GM19372 (cell line): ENCODE measurements around the gene CTSW.
"Not testable (repeated sequence)": the region's sequence is repeated elsewhere in the genome, so short reads cannot be mapped to it uniquely, and the experiment has no call there.

Experiments used
- ATAC-seq: cut with Tn5 transposase; IDR thresholded peaks from one replicate; pipeline ENCODE4 v1.9.1; 2021; ENCODE audit warnings: mild to moderate bottlenecking, low read depth, moderate library complexity; ENCODE audit not compliant: unreplicated experiment

Gene CTSW

GRCh38 chr11:65883786-65884715 is 4.4 kb downstream of the CTSW start:
- no peak for ATAC-seq

GRCh38 chr11:65884716-65885092 is 5.1 kb downstream of the CTSW start:
- ATAC-seq, result no peak

- no peak for ATAC-seq
These were observed 5.6 kb downstream of the CTSW start for GRCh38 chr11:65885231-65885630.

GRCh38 chr11:65885808-65886536 is 6.3 kb downstream of the CTSW start:
- ATAC-seq, result no peak

DNA sequence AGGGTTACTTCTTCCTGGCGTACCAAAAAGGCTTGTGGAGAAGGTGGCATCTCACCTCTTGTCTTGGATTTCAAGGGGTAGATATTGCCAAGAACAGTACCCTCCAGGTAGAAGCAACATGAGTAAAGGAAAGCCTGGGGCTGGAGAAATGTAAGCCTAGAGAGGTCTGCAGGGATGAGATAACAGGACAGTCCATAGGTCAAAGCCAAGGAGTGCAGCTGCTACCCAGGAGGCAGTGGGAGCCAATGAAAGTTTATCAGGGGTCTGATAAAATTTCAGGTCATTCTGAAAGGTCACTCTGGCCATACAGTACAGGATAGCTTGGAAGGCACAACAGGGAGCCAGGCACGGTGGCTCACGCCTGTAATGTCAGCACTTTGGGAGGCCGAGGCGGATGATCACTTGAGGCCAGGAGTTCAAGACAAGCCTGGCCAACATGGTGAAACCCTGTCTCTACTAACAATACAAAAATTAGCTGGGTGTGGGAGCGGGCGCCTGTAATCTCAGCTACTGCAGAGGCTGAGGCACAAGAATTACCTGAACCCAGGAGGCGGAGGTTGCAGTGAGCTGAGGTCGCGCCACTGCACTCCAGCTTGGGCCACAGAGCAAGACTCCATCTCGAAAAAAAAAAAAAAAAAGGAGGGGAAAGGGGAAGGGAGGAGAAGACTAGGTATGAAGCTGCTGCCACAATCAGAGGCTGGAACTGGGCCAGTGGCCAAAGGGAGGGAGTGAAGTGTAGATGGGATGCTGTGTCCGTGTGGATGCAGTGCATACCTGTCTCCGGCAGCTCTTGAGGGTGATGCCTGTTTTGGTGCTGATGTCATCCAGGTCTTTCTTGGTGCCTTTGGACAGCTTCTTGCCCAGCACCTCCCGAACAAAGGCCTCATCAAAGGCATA is 7.4 kb downstream of the CTSW start:
- ATAC-seq, result no peak

DNA sequence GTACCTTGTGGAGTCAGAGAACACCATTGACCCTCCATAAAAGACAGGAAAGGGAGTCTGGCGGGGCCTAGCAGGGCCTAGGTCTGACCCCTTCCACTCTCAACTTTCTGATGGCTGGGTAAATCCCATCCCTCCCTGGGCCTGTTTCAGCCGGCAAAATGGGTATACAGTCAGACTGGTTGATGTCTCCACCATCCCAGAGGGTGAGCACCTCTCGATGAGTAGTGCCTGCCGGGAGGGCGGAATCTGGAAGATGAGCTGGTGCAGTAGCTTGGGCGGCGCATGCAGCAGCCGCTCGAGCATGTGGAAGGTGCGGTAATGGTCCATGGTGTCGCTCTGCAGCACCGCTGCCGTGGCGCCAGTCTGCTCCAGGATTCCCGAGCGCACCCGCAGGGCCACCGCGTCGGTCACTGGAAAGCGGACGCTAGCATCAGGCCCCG is 8.1 kb downstream of the CTSW start:
- ATAC-seq, result no peak

DNA sequence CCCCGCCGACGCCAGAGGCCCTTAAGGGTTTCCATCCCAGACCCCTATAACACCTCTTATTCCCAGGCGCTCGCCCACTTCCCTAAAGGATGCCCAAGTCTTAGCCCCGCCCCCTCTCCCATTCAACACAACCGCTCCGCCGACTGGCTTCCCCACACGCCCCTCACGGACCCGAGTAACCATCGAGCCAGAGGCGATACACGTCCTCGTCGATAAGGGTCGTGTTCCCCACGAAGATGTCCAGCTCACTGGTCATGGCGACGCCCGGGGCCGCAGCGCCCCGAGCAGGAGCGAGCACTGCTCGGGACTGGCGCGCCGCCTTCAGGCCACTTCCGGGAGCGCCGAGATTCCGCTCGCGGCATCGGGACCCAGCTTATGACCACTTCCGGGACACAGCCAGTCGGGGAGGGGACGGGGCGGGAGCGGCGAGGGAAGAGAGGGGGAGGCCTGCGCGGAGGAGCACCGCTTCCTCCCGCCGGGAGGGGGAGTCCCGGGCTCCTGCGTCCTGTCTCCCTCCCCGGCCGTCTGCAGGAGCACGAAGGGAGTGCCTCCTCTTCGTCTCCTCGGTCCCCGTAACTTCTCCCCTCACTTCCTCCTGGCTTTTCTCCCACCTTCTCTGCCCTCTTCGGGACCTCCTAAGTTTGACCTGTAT is 8.7 kb downstream of the CTSW start, which contains the start of gene FIBP:
Gene FIBP, minus strand, starts transcription at position 309 of the 652 bp plus-strand sequence. Its CDS starts 53 bp downstream, at position 256.
- peak; percentile 52 for ATAC-seq

DNA sequence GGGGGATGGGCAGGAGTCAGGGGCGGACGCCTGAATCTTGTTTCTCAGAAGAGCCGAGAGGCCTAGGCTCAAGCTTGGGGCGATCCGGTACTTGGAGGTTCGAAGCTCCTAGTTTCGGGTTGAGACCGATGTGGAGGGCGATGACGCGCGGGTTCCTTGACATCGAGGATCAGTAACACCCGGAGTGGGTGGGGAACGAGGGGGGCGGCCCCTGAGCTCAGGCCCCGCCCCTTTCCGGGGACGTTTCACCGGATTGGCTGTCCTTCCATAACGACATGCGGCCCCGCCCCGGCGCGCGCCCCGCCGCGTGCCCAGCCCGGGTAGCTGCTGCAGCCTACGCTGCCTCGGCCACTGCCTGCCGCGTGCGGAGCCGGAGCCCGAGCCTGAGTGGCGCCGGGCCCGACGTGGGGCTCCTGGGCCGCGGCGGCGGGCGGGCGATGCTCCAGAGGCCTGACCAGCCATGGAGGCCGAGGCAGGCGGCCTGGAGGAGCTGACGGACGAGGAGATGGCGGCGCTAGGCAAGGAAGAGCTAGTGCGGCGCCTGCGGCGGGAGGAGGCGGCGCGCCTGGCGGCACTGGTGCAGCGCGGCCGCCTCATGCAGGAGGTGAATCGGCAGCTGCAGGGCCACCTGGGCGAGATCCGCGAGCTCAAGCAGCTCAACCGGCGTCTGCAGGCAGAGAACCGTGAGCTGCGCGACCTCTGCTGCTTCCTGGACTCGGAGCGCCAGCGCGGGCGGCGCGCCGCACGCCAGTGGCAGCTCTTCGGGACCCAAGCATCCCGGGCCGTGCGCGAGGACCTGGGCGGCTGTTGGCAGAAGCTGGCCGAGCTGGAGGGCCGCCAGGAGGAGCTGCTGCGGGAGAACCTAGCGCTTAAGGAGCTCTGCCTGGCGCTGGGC is 10.9 kb downstream of the CTSW start, which contains the start of gene CCDC85B:
Gene CCDC85B, plus strand, starts transcription at position 350 of the 895 bp plus-strand sequence. Its CDS starts 111 bp downstream, at position 461.
- peak; percentile 48 for ATAC-seq

GRCh38 chr11:65891219-65892136 is 11.8 kb downstream of the CTSW start:
- no peak for ATAC-seq

DNA sequence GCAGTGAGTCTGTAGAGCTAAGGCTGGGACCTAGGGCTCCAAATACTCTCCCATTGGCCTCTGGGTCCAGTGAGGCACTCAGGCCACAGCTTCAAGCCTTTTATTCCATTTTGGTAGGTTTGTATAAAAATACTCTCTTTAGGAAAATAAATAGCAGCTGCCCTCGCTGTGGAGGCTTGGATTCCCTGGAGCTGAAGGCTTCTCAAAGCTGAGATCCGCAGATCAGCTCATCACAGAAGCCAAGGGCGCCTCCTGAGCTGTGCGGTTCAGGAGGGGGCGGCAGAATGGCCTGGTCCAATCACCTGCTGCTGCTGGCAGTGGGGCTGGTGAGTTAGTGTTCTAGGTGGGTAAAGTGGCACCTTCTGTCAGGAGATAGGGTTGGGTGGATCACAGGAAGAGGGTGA is 12.5 kb downstream of the CTSW start:
- not testable (repeated sequence) for ATAC-seq

GRCh38 chr11:65892661-65893317 is 13.2 kb downstream of the CTSW start:
- no peak for ATAC-seq

DNA sequence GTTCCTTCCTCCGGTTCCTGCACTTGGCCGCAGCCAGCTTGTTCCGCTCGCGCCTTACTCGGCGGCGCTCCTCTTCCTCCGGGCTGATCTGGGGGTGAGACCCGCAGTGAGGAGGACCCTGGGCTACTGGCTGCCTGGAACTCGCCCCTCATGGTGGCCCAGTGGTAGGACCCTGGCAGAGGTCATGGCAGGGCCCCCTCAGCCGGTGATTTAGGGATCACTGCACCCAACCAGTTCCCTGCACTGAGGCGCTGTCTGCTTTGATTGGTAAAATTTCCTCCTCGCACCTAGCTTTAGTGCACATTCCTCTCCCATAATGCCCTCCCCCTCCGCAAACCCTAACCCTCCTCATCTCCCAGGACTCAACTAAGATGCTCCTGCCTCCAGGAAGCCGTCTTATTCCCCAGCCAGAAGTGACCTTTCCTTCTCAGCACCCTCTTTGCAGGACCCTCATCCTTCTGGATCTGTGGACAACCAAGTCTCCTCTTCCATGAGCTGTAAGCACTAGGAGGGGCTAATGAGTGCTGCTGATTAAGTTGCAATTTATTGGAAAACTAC is 14.5 kb downstream of the CTSW start:
- no peak for ATAC-seq

GRCh38 chr11:65895482-65895981 is 15.9 kb downstream of the CTSW start:
- no peak for ATAC-seq

DNA sequence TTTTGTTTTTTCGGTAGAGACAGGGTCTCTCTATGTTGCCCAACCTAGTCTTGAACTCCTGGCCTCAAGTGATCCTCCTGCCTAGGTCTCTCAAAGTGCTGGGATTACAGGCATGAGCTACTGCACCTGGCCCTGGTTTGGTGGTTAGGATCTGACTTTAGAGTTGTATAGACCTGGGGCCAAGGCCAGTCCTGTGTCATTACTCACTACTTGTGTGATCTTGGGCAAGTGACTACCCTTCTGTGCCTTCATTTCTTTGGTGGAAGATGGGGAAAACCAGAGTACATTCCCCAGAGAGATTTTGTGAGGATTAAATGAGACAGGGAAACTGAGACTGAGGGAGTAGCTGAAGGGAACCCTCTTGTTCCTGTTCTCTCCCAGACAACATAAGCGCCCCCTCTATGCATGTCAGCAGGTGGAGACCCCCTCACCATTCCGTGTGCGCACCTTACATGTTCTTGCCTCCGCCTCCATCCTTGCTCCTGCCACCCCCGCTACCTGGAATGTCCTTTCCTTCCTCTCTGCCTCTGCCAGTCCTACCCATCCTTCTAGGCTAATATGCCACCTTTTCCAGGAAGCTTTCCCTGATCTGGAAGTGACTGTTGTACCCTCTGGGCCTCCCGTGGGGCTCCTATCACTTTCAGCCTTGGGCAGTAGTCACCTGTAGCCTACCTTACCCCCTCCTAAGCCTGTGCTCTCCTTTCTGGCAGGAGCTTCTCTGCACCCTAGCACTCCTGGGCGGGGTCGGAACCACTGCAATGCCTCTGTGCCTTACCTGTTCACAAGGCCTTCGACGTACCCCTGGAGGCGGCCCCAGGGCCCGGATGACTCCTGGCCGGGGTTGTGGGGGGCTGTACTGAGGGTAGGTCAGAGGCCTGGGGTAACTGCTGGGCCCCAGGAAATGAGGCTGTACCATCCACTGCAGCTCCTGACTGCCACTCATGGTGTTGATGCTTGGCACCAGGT is 16.7 kb downstream of the CTSW start:
- ATAC-seq, result no peak

- no peak for ATAC-seq
These were observed 17.4 kb downstream of the CTSW start for GRCh38 chr11:65897020-65897471.
